Left lung (tissue), 14 donors: Measurements from ENCODE around the gene KLHL28. TPM values are rescaled to one million over a fixed set of nuclear protein-coding genes. Genes with fewer than 3 reads are reported as not detected.

ENCODE experiments used
- ATAC-seq: fragments of 200-7000 bp; cut with Tn5 transposase; one replicate; pipeline ENCODE4 v1.9.1; 2020; ENCODE audit warnings: moderate library complexity
- DNase-seq, 4 donors: peaks; one replicate each; pipeline ENCODE4 v3.0.0-alpha.2; 2013 to 2020
- H3K27ac ChIP-seq, 2 donors: fragments of 200-600 bp; sonication (generic) in 1 of 2; one replicate each; pipeline versions ENCODE4 v1.5.0 to v1.8.0; 2020 to 2021
- H3K27me3 ChIP-seq, 2 donors: fragments of 200-600 bp; sonication (generic) in 1 of 2; one replicate each; pipeline versions ENCODE4 v1.5.0 to v1.8.0; 2020 to 2021
- H3K36me3 ChIP-seq, 2 donors: fragments of 200-600 bp; sonication (generic) in 1 of 2; one replicate each; pipeline versions ENCODE4 v1.5.0 to v1.8.0; 2020 to 2021
- H3K4me1 ChIP-seq, 2 donors: fragments of 200-600 bp; one replicate each; pipeline ENCODE4 v1.8.0; 2021
- H3K4me3 ChIP-seq, 2 donors: fragments of 200-600 bp; sonication (generic) in 1 of 2; one replicate each; pipeline versions ENCODE4 v1.5.0 to v1.8.0; 2020 to 2021; ENCODE audit warnings: mild to moderate bottlenecking in 1 of 2
- H3K9me3 ChIP-seq, 2 donors: fragments of 200-600 bp; sonication (generic) in 1 of 2; one replicate each; pipeline versions ENCODE4 v1.5.0 to v1.8.0; 2020 to 2021
- intact Hi-C, 2 donors: fragments of 100-400 bp; cut with DNase I; formaldehyde crosslinking; loops; one replicate each; pipeline versions ENCODE4 v1.11.2 to v1.14.2; 2022
- long read RNA-seq, 12 donors: library from polyadenylated mRNA in 2 of 12; unstranded in 2 of 12; transcript quantifications; one replicate each; pipeline ENCODE4 v2.0.0 and lab custom pipeline, GENCODE V29; 2019 to 2026
- polyA plus RNA-seq, 6 donors: library from polyadenylated mRNA; unstranded; fragments of 120-200 nt; gene quantifications; one replicate each; pipeline ENCODE4 v1.2.1, GENCODE V29; 2013; ENCODE audit not compliant: insufficient read length in 6 of 6
- total RNA-seq, 2 donors: library from RNA; stranded (reverse); fragmentation: NEBNext Ultra II Directional; extraction: Animal tissue kit (Norgen Biotek cat#: 25700); gene quantifications; one replicate each; pipeline ENCODE4 v1.2.1, GENCODE V29; 2021
- TF ChIP-seq, protein P1 (sequence below), 2 donors: fragments of 200-600 bp; sonication (generic) in 1 of 2; IDR thresholded peaks; one replicate each; pipeline versions ENCODE4 v1.5.0 to v1.8.0; 2021; ENCODE audit warnings: antibody characterized with exemption in 2 of 2
- donor health status: DM: no; HTN: yes; CAD: no.
- donor health status: DM: no; HTN: no; CAD: no.

KLHL28 gene
- total RNA-seq (10 to 100 TPM; 14.7 to 16.6 TPM), polyA plus RNA-seq (10 to 100 TPM; 16.8 to 22.1 (median 18.8) TPM)
- long read RNA-seq, donor 1, full-length matches to known transcripts = 1 of 8 reads
- long read RNA-seq, donor 1, partial matches to known transcripts = 7 of 8 reads
- long read RNA-seq, donor 1, other reads (novel, unspliced or antisense) = 0 of 8 reads
- long read RNA-seq, donor 2, full-length matches to known transcripts = 4 of 52 reads
- long read RNA-seq, donor 2, partial matches to known transcripts = 48 of 52 reads
- long read RNA-seq, donor 2, other reads (novel, unspliced or antisense) = 0 of 52 reads
- long read RNA-seq, donor 3, full-length matches to known transcripts = 2 of 29 reads
- long read RNA-seq, donor 3, partial matches to known transcripts = 27 of 29 reads
- long read RNA-seq, donor 3, other reads (novel, unspliced or antisense) = 0 of 29 reads
- long read RNA-seq, donor 4, full-length matches to known transcripts = 3 of 3 reads
- long read RNA-seq, donor 4, partial matches to known transcripts = 0 of 3 reads
- long read RNA-seq, donor 4, other reads (novel, unspliced or antisense) = 0 of 3 reads
- long read RNA-seq, donor 5, full-length matches to known transcripts = 3 of 3 reads
- long read RNA-seq, donor 5, partial matches to known transcripts = 0 of 3 reads
- long read RNA-seq, donor 5, other reads (novel, unspliced or antisense) = 0 of 3 reads
- long read RNA-seq, donor 6, full-length matches to known transcripts = 3 of 31 reads
- long read RNA-seq, donor 6, partial matches to known transcripts = 28 of 31 reads
- long read RNA-seq, donor 6, other reads (novel, unspliced or antisense) = 0 of 31 reads
- long read RNA-seq, donor 7, full-length matches to known transcripts = 2 of 2 reads
- long read RNA-seq, donor 7, partial matches to known transcripts = 0 of 2 reads
- long read RNA-seq, donor 7, other reads (novel, unspliced or antisense) = 0 of 2 reads
- long read RNA-seq, donor 8, full-length matches to known transcripts = 2 of 2 reads
- long read RNA-seq, donor 8, partial matches to known transcripts = 0 of 2 reads
- long read RNA-seq, donor 8, other reads (novel, unspliced or antisense) = 0 of 2 reads
- long read RNA-seq, donor 9 = 0 reads
- long read RNA-seq, donor 10, full-length matches to known transcripts = 1 of 3 reads
- long read RNA-seq, donor 10, partial matches to known transcripts = 0 of 3 reads
- long read RNA-seq, donor 10, other reads (novel, unspliced or antisense) = 2 of 3 reads
- long read RNA-seq, donor 11, full-length matches to known transcripts = 9 of 16 reads
- long read RNA-seq, donor 11, partial matches to known transcripts = 7 of 16 reads
- long read RNA-seq, donor 11, other reads (novel, unspliced or antisense) = 0 of 16 reads
- long read RNA-seq, donor 12, full-length matches to known transcripts = 2 of 25 reads
- long read RNA-seq, donor 12, partial matches to known transcripts = 23 of 25 reads
- long read RNA-seq, donor 12, other reads (novel, unspliced or antisense) = 0 of 25 reads

DNA sequence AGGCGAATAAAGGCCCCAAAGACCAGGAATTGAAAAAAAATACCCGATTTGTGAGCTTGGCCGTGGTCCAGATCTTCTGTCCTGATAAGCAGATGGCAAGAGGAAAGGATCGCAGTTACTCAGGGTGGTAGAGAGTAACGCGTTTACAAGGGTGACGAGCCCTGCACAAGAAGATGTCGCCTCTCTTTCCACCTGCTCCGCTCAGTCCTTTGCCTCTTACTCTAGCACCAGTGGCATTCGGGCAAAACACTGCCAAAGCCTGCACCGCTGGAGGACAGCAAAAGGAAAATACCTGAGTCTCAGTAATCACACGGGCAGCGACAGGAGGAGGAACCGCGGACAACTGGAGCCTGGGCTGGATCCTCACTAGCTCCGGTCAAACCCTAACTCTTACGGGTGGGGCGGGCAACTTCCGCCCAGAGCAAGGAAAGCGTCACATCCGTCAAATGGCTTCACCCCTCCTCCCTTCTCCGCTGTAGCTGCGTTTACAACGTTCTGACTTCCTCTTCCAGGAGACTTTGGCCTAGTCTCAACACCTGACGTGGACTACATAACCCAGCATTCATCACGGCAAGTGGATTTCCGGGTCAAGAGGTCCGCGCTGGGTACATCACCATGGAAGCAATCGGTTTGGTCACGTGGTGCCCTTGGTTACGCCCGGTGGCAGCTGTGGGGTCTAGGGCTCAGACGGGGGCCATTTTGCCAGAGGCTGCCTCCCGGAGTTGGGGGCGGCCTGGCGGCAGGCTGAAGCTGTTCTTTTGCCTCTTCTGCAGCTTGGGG is at the start of gene KLHL28, which contains the start of gene TOGARAM1:
Gene KLHL28 (minus strand): TSS at position 394 of the 780 bp plus-strand sequence. CDS start 16,019 bp downstream, outside the sequence.
Gene TOGARAM1 (plus strand): TSS at position 637 of the 780 bp plus-strand sequence. CDS start 232 bp downstream, outside the sequence.
- TF ChIP-seq, protein P1, sequence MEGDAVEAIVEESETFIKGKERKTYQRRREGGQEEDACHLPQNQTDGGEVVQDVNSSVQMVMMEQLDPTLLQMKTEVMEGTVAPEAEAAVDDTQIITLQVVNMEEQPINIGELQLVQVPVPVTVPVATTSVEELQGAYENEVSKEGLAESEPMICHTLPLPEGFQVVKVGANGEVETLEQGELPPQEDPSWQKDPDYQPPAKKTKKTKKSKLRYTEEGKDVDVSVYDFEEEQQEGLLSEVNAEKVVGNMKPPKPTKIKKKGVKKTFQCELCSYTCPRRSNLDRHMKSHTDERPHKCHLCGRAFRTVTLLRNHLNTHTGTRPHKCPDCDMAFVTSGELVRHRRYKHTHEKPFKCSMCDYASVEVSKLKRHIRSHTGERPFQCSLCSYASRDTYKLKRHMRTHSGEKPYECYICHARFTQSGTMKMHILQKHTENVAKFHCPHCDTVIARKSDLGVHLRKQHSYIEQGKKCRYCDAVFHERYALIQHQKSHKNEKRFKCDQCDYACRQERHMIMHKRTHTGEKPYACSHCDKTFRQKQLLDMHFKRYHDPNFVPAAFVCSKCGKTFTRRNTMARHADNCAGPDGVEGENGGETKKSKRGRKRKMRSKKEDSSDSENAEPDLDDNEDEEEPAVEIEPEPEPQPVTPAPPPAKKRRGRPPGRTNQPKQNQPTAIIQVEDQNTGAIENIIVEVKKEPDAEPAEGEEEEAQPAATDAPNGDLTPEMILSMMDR (IDR thresholded peaks at IDR 0.05) = no peak
- H3K9me3 ChIP-seq = no peaks in the 10 kb centered on the region
- peak within 1 kb of the TSS; percentile 66 to 94 for H3K4me3 ChIP-seq
- intact Hi-C loops = no loop called here
- no peaks in the 10 kb centered on the region for H3K36me3 ChIP-seq
- DNase-seq (peak; percentile 94 to 100 (median 99)), ATAC-seq (peak; percentile 95)
- peaks cover 25 to 83% of the 10 kb centered on the region in 2 donors for H3K4me1 ChIP-seq
- H3K27ac ChIP-seq = peak within 1 kb of the TSS; percentile 93 to 97
- H3K27me3 ChIP-seq = no peaks in the 10 kb centered on the region

DNA sequence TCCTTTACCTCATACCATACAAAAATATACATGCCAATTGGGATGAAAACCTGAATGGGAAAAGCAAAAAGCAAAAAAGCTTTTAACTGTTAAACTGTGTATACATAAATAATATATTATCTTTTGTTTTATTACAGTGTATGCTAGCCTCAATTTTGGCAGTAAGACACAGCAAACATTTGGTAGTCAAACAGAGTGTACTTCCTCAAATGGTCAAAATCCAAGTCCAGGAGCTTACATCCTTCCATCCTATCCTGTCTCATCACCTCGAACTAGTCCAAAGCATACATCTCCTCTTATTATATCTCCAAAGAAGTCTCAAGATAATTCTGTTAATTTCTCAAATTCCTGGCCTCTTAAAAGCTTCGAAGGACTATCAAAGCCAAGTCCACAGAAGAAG is 42.2 kb upstream of the KLHL28 start:
- Histone ChIP-seq H3K27ac (no peak overlapping the region), H3K27me3 (no peaks in the 10 kb centered on the region), H3K36me3 (peaks cover 0 to 22% of the 10 kb centered on the region in 2 donors), H3K4me1 (no peaks in the 10 kb centered on the region), H3K9me3 (no peaks in the 10 kb centered on the region), H3K4me3 (no peak overlapping the region)
- TF ChIP-seq, protein P1 (IDR thresholded peaks at IDR 0.05) = no peak
- ATAC-seq (no peak), DNase-seq (no peak)
- intact Hi-C loops = no loop called here

DNA sequence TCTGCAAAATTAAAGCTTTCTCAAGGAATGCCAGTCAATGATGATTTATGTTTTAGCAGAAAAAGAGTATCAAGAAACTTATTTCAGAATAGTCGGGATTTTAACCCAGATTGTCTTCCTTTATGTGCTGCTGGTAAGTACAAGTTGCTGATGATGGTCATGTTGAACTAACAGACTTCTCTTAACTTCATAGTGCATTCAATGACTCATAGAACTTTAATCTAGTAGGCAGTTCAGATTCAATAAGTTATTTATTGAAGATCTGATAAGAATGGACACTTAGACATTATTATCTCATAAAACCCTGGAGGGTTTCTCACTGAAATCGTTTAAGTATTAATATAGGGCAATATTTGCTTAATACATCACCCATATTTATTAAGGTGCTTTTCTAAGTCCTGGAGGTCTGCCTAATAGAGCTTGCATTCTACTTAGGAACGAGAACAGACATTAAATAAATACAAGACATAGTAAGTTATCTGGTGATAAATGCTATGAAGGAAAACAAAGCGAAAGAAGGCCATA is 34.1 kb upstream of the KLHL28 start:
- TF ChIP-seq, protein P1 (IDR thresholded peaks at IDR 0.05) = no peak
- Histone ChIP-seq H3K4me1 (no peaks in the 10 kb centered on the region), H3K27me3 (no peaks in the 10 kb centered on the region), H3K36me3 (peaks cover 0 to 26% of the 10 kb centered on the region in 2 donors), H3K27ac (no peak overlapping the region), H3K9me3 (no peaks in the 10 kb centered on the region), H3K4me3 (no peak overlapping the region)
- no peak for DNase-seq
- intact Hi-C loops = no loop called here
- ATAC-seq = no peak

- DNase-seq (no peak), ATAC-seq (no peak)
- no peak overlapping the region for H3K4me3 ChIP-seq
- peaks cover 0 to 21% of the 10 kb centered on the region in 2 donors for H3K36me3 ChIP-seq
- H3K27me3 ChIP-seq = no peaks in the 10 kb centered on the region
- intact Hi-C loops = no loop called here
- TF ChIP-seq, protein P1 (IDR thresholded peaks at IDR 0.05) = no peak
- H3K27ac ChIP-seq = no peak overlapping the region
- H3K4me1 ChIP-seq = no peaks in the 10 kb centered on the region
- H3K9me3 ChIP-seq = no peaks in the 10 kb centered on the region
These were observed 33.4 kb upstream of the KLHL28 start for GRCh38 chr14:44995196-44995595.
